Measurements from ENCODE around the gene PTPRN2.
"Not testable (repeated sequence)": the region's sequence is repeated elsewhere in the genome, so short reads cannot be mapped to it uniquely, and the experiment has no call there.

PTPRN2 gene

DNA sequence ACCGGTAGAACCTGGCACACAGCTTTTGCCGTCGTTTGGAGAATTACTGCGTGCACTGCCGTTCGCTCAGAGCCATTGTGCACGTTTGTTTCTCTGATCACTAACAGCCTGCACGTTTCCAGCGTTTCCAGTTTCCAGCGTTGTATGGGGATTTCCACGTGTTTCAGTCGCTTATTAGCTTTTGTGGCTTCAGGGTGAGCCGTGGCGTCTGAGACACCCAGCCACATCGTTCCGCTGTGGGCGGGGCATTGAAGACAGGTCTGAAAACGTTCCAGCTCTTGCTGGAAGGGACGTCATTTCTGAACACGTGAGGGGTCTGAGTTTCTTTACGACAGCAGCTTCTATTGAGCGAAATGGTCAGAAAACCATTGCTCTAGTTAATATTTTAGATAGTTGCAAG, 1086.0 kb downstream of the PTPRN2 start:
- DNase-seq = no peak

GRCh38 chr7:157500989-157501540, 1086.6 kb downstream of the PTPRN2 start:
- not testable (repeated sequence) for DNase-seq

DNA sequence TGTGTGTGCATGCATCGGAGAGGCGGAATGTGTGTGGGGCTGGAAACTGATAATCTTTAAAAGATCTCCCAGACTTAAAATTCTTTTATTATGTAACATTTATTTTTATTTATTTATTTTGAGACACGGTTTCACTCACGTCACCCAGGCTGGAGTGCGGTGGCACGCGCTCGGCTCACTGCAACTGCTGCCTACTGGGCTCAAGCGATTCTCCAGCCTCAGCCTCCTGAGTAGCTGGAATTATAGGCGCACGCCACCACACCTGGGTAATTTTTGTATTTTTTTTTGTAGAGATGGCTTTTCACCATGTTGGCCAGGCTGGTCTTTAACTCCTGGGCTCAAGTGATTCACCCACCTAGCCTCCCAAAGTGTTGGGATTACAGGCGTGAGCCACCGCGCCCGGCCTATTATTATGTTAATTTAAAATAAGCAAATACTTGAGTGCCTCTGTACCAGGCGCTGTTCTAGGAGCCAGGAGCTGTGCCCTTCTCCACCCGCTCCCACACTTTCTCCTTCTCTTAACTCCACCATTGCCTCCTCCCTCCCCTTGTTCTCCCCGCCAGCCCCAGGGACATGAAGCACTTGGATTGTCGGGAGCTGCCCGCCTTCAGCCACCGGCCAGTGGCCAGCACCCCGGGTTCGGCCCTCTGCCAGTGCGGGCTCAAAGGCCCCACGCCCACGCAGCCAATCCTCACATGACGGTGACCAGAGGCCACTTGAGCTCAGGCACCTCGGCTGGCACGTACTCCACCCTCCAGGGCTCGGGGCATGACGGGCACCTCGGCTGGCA, 1087.3 kb downstream of the PTPRN2 start:
- no peak for DNase-seq

DNA sequence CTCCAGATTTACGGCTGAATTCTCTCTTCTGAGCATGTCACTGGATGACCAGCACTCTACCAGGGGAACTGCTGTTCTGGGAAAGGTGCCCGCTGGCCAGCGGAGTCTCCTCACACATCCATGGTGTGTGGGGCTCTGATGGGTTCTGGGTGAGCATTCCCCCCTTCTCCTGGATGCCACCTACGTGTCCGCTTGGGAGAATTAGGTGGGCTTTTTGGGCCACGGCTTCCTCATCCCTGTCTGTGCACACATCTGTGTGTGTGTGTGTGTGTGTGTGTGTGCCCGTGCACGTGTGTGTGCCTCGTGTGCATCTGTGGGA, 1087.8 kb downstream of the PTPRN2 start:
- no peak for DNase-seq

GRCh38 chr7:157499121-157499834, 1088.3 kb downstream of the PTPRN2 start:
- no peak for DNase-seq

DNA sequence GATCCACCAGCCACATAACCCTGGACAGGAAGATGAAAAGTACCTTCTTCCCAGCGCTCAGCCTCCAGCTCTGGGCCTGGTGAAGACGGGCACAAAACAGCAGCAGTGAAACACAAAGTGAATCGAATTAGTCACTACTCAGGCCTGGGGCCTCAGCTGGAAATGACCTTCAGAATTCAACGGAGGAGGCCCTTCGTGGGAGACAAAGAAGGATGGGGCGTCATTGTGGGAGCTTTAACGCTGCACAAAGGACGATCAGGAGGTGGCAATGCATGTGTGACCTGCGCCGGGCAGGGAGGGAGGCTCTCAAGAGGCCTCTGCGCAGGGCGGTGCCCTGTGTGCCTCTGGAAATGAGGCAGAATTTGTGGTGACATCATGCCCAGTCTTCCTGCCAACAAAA, 1089.0 kb downstream of the PTPRN2 start:
- DNase-seq = no peak

- DNase-seq = no peak
These were observed 1089.6 kb downstream of the PTPRN2 start for GRCh38 chr7:157497744-157498651.

DNA sequence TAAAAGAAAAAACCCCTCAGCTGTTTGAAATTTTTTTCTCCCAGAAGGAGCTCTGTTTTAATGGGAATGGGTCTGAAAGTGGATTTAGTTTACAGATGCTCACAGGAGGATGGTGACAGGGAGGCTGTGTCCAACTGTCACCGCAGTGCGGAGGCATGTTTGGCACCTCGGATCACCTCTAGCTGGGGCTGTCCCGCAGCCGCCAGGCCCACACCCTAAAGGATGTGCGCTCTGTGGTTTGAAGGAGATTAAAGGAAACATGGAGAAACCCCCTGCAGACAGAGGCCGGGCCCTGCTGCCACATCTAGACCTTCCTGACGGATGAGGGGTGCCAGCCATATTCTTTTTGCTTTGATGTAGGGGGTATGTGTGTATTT, 1090.3 kb downstream of the PTPRN2 start:
- no peak for DNase-seq

DNA sequence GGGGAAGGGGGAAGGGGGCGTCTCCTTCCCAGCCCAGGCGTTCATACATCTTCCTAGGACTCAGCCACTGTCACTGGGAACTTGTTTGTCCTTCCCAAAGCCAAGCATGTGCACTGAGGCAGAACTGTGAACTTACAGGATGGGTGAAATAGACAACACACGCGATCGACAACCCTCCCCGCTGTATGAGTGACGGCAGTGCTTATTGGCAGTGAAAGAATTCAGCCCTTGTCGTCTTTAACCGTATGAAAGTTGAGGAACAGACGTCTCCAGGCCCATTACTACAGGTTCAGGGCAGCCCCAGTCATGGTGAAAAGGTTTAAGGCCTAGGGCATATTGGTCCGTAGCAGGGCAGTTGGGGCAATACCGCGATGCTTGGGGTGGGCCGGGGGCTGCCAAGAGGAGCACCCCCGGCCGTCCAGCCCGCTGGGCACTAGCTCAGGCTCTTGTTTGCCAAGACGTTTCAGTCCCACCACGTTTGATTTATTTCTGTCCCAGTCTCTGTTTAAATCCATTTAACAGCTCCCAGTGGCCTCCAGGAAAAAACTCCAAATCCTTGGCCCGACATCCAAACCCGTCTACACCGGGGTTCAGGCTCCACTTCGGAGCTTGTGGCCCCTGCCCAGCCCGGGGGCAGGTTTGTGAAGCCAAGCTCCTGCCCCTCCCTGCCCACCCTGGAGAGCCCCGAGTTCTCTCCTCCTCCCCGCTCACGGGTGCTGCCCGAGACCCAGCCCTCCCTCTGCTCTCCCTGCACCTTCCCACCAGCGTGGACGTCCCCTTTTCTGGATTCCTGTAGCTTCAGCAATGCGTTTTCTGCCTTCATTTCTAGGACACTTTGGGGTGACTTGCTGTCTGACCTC, 1091.0 kb downstream of the PTPRN2 start:
- DNase-seq = no peak

DNA sequence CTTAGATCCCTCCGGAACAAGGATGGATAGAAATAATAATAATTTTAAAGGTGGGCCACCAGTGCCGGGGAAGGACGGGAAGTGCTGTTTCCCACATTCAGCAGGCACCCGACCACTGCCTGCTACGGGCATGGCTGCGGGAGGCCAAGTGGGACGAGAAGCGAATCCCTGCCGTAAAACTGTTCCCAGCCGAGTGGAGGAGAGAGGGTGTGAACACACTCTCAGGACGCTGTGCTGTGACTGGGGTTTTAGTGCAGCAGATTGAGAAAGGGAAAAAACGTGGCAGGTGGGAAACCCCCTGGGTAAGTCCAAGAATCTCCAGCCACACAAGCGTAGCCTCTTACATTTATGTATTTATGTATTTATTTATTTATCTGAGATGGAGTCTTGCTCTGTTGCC, 1092.0 kb downstream of the PTPRN2 start:
- DNase-seq = no peak

DNA sequence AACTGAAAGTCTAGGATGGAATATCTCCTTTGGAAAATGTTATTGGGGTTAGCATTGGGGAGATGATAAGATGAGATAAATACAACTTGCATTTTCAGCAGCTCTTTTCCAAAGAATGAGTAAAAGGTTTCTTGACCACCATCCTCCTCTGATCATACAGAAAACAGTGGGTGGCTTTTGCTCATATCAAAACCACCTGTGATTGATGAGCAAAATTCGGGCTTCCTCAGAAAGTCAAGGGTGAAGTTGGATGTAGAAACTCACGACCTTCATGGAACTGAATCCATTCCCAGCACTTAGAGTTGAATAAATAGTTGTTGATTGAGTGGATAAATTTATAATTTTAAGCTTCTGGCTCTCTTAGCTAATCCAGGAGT, 1092.5 kb downstream of the PTPRN2 start:
- no peak for DNase-seq

DNA sequence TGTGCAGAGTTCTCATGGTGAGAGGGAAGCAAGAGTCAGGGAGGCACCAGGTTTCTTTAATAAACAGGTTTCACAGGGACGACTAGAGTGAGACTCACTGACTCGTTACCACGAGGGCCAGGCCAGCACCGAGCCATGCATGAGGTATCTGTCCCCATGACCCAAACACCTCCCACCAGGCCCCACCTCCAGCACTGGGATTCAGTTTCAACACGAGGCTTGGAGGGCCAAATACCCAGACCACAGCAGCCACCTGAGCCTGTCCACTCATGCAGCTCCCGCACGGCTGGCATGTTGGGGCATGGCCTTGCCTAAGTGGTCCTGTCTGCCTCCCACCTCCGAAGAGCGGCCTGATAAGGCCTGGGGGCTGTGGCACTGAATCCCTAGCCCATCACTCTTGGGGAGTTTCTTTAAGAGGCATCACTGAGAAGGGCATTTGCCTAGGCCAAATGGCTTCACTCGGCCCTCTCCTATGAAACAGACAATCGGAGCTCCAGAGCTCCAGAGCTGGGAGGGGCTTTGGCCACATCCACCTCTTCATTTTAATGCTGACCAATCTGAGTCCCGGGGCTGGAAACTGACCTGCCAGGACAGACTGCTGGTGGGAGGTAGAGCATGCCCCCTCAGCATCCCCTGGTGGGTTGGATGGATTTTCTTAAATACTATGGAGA, 1093.0 kb downstream of the PTPRN2 start:
- DNase-seq = no peak

DNA sequence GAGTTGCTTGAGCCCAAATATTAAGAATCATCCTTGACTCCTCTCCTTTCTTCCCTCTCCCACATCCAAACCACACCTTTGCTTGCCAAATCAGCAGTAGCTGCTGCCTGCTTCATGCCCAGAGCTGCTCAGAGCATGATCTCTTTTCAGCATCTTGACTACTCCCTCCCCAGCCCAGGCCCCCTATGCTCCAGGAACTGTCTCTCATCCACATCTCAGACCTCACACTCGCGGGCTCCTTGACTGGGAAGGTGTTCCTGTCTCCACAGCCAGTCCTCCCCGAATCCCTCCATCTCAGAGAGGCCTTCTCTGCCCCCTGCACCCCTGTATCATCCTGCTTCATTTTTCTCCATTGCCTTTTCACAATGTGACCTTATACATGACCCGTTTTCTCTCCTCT, 1093.8 kb downstream of the PTPRN2 start:
- no peak for DNase-seq

DNA sequence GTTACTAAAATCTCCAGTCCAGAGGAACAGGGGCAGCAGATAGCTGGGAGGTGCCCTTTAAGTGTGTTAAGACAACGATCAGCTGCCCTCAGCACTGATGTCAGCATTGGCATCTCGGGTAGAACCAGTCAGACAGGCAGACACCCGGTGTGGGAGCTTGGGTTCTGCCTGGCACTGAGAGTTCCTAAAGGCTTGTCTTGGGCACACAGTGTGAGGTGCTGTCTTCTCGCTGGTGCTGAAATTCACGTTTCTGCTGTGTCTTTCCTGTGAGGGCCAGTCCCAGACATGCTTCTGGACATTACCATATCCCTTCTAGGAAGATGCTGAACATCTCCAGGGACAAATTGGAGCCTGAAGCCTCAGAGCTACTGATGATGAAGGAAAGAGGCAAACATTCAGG, 1094.6 kb downstream of the PTPRN2 start:
- no peak for DNase-seq

DNA sequence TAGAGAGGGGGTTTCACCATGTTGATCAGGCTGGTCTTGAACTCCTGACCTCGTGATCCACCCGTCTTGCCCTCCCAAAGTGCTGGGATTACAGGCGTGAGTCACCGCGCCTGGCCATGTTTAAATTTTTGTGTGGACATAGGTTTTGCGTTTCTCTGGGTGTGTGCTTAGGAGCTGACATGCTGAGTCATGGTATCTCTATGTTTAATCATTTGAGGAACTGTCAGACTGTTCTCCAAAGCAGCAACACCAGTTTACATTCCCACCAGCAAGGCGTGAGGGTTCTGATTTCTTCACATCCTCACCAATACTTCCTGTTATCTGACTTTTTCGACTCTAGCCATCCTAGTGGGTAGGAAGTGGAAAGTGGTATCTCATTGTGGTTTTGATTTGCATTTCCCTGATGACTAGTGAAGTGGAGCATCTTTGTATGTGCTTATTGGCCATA, 1097.1 kb downstream of the PTPRN2 start:
- no peak for DNase-seq

DNA sequence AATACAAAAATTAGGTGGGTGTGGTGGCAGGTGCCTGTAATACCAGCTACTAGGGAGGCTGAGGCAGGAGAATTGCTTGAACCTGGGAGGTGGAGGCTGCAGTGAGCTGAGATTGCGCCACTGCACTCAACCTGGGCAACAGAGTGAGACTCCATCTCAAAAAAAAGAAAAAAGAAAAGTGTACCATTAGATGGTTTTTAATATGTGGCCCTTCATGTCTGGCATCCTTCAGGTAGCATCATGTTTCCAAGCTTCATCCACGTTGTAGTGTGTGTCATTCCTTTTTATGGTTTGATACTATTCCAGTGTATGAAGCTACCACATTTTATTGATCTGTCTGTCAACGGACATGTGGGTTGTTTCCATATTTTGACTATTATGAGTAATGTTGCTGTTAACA, 1097.8 kb downstream of the PTPRN2 start:
- DNase-seq = not testable (repeated sequence)
